IMR-90 (cell line): Measurements from ENCODE around the gene RBFA. TPM values are rescaled to one million over a fixed set of nuclear protein-coding genes. Genes with fewer than 3 reads are reported as not detected.

Experiments
- CEBPB ChIP-seq: IDR thresholded peaks from 2 replicates; pipeline ENCODE4 v1.6.1; 2012; ENCODE audit warnings: low read depth, low read length, improper control_type of control experiment
- CTCF ChIP-seq: conservative IDR thresholded peaks from 2 replicates; pipeline ENCODE4 v1.5.1; 2012; ENCODE audit warnings: mild to moderate bottlenecking, low read depth, low read length, improper control_type of control experiment
- RCOR1 ChIP-seq: IDR thresholded peaks from 2 replicates; pipeline ENCODE4 v1.6.1; 2012; ENCODE audit warnings: mild to moderate bottlenecking, low read length, improper control_type of control experiment; ENCODE audit not compliant: insufficient replicate concordance
- polyA plus RNA-seq, 3 experiments: library from polyadenylated mRNA; depleted of rRNA; stranded (reverse); fragments of >200 nt; gene quantifications; 2 replicates each; pipeline ENCODE4 v1.2.3, GENCODE V29; 2012; ENCODE audit warnings: low replicate concordance in 1 of 3
- total RNA-seq: library from RNA; depleted of rRNA; stranded (reverse); fragments of >200 nt; gene quantifications from 2 replicates; pipeline ENCODE4 v1.2.3, GENCODE V29; 2012

RBFA gene
- total and polyA plus RNA-seq, 2 of the 4 experiments (the other 2 are of a cell fraction): 21.0 to 38.0 TPM

- TF ChIP-seq CTCF: no peak
- no peak for TF ChIP-seq CEBPB
- TF ChIP-seq RCOR1: no peak
Observed at GRCh38 chr18:80033181-80034067, 810 bp upstream of the RBFA start (continued).
